Neural cell (in vitro differentiated cells): Measurements from ENCODE around the gene SLC24A3.

Source experiments
- EP300 ChIP-seq: fragments of 450-650 bp; conservative IDR thresholded peaks from 2 replicates; pipeline ENCODE4 v1.6.1; 2014; ENCODE audit warnings: antibody characterized with exemption, mild to moderate bottlenecking, moderate library complexity; ENCODE audit not compliant: poor library complexity, severe bottlenecking
- EZH2 ChIP-seq: fragments of 200-600, 300-800 bp; shearing (Covaris generic), sonication (generic); IDR thresholded peaks from 2 replicates; pipeline ENCODE4 v1.6.1; 2014; ENCODE audit warnings: antibody characterized with exemption, low read length, borderline replicate concordance, mild to moderate bottlenecking; ENCODE audit not compliant: insufficient read depth, poor library complexity, severe bottlenecking
- POLR2AphosphoS5 ChIP-seq: IDR thresholded peaks from 2 replicates; pipeline ENCODE4 v1.6.1; 2012
- RAD21 ChIP-seq: fragments of 450-650 bp; conservative IDR thresholded peaks from 2 replicates; pipeline ENCODE4 v1.6.1; 2014; ENCODE audit warnings: antibody characterized with exemption, mild to moderate bottlenecking, moderate library complexity
- SMC3 ChIP-seq: fragments of 450-650 bp; conservative IDR thresholded peaks from 2 replicates; pipeline ENCODE4 v1.6.1; 2014; ENCODE audit warnings: antibody characterized with exemption, mild to moderate bottlenecking, moderate library complexity; ENCODE audit not compliant: poor library complexity
- TAF1 ChIP-seq: IDR thresholded peaks from 2 replicates; pipeline ENCODE4 v1.6.1; 2012; ENCODE audit warnings: low read depth
- TF ChIP-seq, protein P1 (sequence below): fragments of 450-650 bp; IDR thresholded peaks from 2 replicates; pipeline ENCODE4 v1.5.1; 2014; ENCODE audit warnings: antibody characterized with exemption, mild to moderate bottlenecking, moderate library complexity; ENCODE audit not compliant: poor library complexity, severe bottlenecking
- TF ChIP-seq, protein P2 (sequence below): IDR thresholded peaks from 2 replicates; pipeline ENCODE4 v1.6.1; 2012; ENCODE audit warnings: borderline replicate concordance

DNA sequence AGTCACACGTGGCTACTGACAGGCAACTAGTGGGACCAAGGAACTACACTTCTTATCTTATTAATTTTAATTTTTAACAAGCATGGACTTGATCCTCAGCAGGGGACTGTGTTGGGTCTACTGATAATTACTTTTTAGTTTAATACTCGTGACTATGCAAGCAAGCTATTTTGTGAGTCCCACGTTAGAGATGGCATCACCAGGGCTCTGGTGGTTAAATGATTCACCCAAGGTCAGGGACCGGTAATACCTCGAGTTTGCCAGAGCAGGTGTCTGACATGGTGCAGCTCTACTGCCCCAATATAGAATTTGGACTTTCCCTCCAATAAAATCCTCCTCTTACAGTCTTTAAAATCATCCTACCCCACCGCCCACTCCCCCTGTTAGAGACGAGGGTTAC, 447.0 kb downstream of the SLC24A3 start:
- TF ChIP-seq, protein P1, sequence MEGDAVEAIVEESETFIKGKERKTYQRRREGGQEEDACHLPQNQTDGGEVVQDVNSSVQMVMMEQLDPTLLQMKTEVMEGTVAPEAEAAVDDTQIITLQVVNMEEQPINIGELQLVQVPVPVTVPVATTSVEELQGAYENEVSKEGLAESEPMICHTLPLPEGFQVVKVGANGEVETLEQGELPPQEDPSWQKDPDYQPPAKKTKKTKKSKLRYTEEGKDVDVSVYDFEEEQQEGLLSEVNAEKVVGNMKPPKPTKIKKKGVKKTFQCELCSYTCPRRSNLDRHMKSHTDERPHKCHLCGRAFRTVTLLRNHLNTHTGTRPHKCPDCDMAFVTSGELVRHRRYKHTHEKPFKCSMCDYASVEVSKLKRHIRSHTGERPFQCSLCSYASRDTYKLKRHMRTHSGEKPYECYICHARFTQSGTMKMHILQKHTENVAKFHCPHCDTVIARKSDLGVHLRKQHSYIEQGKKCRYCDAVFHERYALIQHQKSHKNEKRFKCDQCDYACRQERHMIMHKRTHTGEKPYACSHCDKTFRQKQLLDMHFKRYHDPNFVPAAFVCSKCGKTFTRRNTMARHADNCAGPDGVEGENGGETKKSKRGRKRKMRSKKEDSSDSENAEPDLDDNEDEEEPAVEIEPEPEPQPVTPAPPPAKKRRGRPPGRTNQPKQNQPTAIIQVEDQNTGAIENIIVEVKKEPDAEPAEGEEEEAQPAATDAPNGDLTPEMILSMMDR: no peak
- TF ChIP-seq EZH2 (no peak), POLR2AphosphoS5 (no peak), EP300 (no peak), RAD21 (no peak), TAF1 (no peak), SMC3 (no peak)
- TF ChIP-seq, protein P2, sequence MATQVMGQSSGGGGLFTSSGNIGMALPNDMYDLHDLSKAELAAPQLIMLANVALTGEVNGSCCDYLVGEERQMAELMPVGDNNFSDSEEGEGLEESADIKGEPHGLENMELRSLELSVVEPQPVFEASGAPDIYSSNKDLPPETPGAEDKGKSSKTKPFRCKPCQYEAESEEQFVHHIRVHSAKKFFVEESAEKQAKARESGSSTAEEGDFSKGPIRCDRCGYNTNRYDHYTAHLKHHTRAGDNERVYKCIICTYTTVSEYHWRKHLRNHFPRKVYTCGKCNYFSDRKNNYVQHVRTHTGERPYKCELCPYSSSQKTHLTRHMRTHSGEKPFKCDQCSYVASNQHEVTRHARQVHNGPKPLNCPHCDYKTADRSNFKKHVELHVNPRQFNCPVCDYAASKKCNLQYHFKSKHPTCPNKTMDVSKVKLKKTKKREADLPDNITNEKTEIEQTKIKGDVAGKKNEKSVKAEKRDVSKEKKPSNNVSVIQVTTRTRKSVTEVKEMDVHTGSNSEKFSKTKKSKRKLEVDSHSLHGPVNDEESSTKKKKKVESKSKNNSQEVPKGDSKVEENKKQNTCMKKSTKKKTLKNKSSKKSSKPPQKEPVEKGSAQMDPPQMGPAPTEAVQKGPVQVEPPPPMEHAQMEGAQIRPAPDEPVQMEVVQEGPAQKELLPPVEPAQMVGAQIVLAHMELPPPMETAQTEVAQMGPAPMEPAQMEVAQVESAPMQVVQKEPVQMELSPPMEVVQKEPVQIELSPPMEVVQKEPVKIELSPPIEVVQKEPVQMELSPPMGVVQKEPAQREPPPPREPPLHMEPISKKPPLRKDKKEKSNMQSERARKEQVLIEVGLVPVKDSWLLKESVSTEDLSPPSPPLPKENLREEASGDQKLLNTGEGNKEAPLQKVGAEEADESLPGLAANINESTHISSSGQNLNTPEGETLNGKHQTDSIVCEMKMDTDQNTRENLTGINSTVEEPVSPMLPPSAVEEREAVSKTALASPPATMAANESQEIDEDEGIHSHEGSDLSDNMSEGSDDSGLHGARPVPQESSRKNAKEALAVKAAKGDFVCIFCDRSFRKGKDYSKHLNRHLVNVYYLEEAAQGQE: no peak
